ENCODE results near the gene ARHGEF25.
A peak's percentile ranks its signal among the peaks of the same experiment; 100 is the strongest.
"Not testable (repeated sequence)": the region's sequence is repeated elsewhere in the genome, so short reads cannot be mapped to it uniquely, and the experiment has no call there.

ARHGEF25 gene

GRCh38 chr12:57586128-57586527 is 25.1 kb upstream of the ARHGEF25 start:
- ATAC-seq (no peak), DNase-seq (no peak)

GRCh38 chr12:57586832-57587429 is 24.3 kb upstream of the ARHGEF25 start:
- no peak for ATAC-seq
- DNase-seq: no peak

GRCh38 chr12:57588951-57589610 is 22.2 kb upstream of the ARHGEF25 start:
- not testable (repeated sequence) for ATAC-seq, DNase-seq

- no peak for ATAC-seq
Measured at GRCh38 chr12:57590479-57590863, 20.8 kb upstream of the ARHGEF25 start.

GRCh38 chr12:57590864-57591781 is 20.1 kb upstream of the ARHGEF25 start, which contains the start of gene PIP4K2C:
Gene PIP4K2C, plus strand, starts transcription at chr12:57591192. Its CDS starts 98 bp downstream, at chr12:57591290.
- DNase-seq: peak; percentile 84

More at GRCh38 chr12:57590479-57590863, 20.8 kb upstream of the ARHGEF25 start:
- DNase-seq: no peak

GRCh38 chr12:57591782-57592325 is 19.4 kb upstream of the ARHGEF25 start:
- ATAC-seq: no peak

More at GRCh38 chr12:57590864-57591781, 20.1 kb upstream of the ARHGEF25 start, which contains the start of gene PIP4K2C:
- peak; percentile 99 for ATAC-seq

GRCh38 chr12:57592551-57593165 is 18.6 kb upstream of the ARHGEF25 start:
- DNase-seq (no peak), ATAC-seq (no peak)

More at GRCh38 chr12:57591782-57592325, 19.4 kb upstream of the ARHGEF25 start:
- no peak for DNase-seq

GRCh38 chr12:57593187-57593586 is 18.0 kb upstream of the ARHGEF25 start:
- ATAC-seq (no peak), DNase-seq (no peak)

GRCh38 chr12:57600395-57600794 is 10.8 kb upstream of the ARHGEF25 start:
- DNase-seq (no peak), ATAC-seq (no peak)

GRCh38 chr12:57602544-57602943 is 8.7 kb upstream of the ARHGEF25 start:
- ATAC-seq (no peak), DNase-seq (no peak)

- no peak for DNase-seq
Measured at GRCh38 chr12:57603324-57603723, 7.9 kb upstream of the ARHGEF25 start.

GRCh38 chr12:57603815-57604453 is 7.3 kb upstream of the ARHGEF25 start:
- DNase-seq (no peak), ATAC-seq (no peak)

More at GRCh38 chr12:57603324-57603723, 7.9 kb upstream of the ARHGEF25 start:
- ATAC-seq: no peak

- ATAC-seq (no peak), DNase-seq (peak; percentile 58)
Measured at GRCh38 chr12:57604454-57604991, 6.7 kb upstream of the ARHGEF25 start, which contains the start of gene DTX3. Gene DTX3, plus strand, starts transcription at chr12:57604824. Its CDS starts 1,694 bp downstream, at chr12:57606518.

- ATAC-seq: no peak
- DNase-seq: peak; percentile 22
Measured at GRCh38 chr12:57604992-57605810, 6.0 kb upstream of the ARHGEF25 start.

GRCh38 chr12:57605811-57606311 is 5.4 kb upstream of the ARHGEF25 start:
- ATAC-seq (no peak), DNase-seq (no peak)

- no peak for ATAC-seq
- DNase-seq: no peak
Measured at GRCh38 chr12:57606399-57606798, 4.8 kb upstream of the ARHGEF25 start.

GRCh38 chr12:57606821-57607220 is 4.4 kb upstream of the ARHGEF25 start:
- ATAC-seq (no peak), DNase-seq (no peak)

- DNase-seq (no peak), ATAC-seq (no peak)
Measured at GRCh38 chr12:57607958-57608663, 3.1 kb upstream of the ARHGEF25 start.

All from stimulated activated naive CD8-positive, alpha-beta T cell treated with anti-CD3 and anti-CD28 coated beads, Interleukin-15, Interleukin-2, amounts not matched to agents 100 U/mL and 50 U/mL, for 24 hours (primary cell).